OCI-LY7 (cell line): Measurements from ENCODE around the gene OPALIN.

Experiments
- EZH2phosphoT487 ChIP-seq: fragments of 200-600 bp; sonication (generic); IDR thresholded peaks from 2 replicates; pipeline ENCODE4 v1.6.1; 2018; ENCODE audit warnings: low read depth, borderline replicate concordance, mild to moderate bottlenecking, mixed run types, antibody characterized with exemption, low read length, moderate library complexity, mixed read lengths
- TF ChIP-seq, protein P1 (sequence below): fragments of 200-600 bp; sonication (generic); conservative IDR thresholded peaks from 2 replicates; pipeline ENCODE4 v1.5.1; 2014; ENCODE audit warnings: mild to moderate bottlenecking, antibody characterized with exemption, low read length, moderate library complexity, mixed read lengths

DNA sequence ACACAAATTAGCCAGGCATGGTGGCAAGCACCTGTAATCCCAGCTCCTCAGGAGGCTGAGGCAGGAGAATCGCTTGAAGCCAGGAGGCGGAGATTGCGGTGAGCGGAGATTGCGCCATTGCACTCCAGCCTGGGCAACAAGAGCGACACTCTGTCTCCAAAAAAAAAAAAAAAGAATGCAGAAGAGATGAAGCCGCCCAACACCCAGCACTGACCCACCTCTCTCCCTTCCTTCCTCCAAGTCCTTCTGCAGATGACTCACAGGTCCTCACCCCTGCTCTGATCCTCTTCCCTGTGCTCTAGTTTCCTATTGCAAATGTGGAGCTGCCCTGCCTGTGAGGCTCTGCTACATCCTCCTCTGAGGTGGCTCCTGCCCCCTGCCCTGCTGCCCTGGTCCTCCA is 22.0 kb upstream of the OPALIN start:
- TF ChIP-seq, protein P1, sequence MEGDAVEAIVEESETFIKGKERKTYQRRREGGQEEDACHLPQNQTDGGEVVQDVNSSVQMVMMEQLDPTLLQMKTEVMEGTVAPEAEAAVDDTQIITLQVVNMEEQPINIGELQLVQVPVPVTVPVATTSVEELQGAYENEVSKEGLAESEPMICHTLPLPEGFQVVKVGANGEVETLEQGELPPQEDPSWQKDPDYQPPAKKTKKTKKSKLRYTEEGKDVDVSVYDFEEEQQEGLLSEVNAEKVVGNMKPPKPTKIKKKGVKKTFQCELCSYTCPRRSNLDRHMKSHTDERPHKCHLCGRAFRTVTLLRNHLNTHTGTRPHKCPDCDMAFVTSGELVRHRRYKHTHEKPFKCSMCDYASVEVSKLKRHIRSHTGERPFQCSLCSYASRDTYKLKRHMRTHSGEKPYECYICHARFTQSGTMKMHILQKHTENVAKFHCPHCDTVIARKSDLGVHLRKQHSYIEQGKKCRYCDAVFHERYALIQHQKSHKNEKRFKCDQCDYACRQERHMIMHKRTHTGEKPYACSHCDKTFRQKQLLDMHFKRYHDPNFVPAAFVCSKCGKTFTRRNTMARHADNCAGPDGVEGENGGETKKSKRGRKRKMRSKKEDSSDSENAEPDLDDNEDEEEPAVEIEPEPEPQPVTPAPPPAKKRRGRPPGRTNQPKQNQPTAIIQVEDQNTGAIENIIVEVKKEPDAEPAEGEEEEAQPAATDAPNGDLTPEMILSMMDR: no peak
- TF ChIP-seq EZH2phosphoT487: no peak
